ENCODE results near the gene ZMIZ1.

DNA sequence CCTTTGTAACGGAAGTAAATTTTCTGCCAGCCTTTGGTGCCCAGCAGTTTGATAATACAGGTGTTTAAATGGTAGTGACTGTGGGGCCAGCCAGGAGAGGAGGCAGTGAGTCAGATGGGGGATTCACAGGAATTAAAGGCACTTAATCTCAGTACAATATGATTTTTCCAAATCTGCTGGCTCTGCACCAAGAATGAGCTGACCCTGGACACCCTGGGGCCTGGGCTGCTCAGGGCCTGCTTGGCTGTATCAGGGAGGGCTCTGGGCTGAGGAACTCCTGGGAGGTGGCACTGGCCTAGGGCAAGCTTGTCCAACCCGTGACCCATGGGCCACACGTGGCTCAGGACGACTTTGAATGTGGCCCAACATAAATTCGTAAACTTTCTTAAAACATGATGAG, 104.1 kb downstream of the ZMIZ1 start:
- TF ChIP-seq, protein P1, sequence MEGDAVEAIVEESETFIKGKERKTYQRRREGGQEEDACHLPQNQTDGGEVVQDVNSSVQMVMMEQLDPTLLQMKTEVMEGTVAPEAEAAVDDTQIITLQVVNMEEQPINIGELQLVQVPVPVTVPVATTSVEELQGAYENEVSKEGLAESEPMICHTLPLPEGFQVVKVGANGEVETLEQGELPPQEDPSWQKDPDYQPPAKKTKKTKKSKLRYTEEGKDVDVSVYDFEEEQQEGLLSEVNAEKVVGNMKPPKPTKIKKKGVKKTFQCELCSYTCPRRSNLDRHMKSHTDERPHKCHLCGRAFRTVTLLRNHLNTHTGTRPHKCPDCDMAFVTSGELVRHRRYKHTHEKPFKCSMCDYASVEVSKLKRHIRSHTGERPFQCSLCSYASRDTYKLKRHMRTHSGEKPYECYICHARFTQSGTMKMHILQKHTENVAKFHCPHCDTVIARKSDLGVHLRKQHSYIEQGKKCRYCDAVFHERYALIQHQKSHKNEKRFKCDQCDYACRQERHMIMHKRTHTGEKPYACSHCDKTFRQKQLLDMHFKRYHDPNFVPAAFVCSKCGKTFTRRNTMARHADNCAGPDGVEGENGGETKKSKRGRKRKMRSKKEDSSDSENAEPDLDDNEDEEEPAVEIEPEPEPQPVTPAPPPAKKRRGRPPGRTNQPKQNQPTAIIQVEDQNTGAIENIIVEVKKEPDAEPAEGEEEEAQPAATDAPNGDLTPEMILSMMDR (IDR thresholded peaks at IDR 0.05; ENCODE audit: low read depth, low read length), result no peak
- TF ChIP-seq POLR2A (IDR thresholded peaks at IDR 0.05; ENCODE audit: extremely low read depth, insufficient read length), result no peak
- TF ChIP-seq, protein P2, sequence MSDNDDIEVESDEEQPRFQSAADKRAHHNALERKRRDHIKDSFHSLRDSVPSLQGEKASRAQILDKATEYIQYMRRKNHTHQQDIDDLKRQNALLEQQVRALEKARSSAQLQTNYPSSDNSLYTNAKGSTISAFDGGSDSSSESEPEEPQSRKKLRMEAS (IDR thresholded peaks at IDR 0.05; ENCODE audit: low read depth, low read length), result no peak
- no peak for TF ChIP-seq MYC (IDR thresholded peaks at IDR 0.05; ENCODE audit: low read depth, low read length)

All from NB4 (cell line).